SK-MEL-5 (cell line): ENCODE measurements around the gene C16orf92. TPM values are rescaled to one million over a fixed set of nuclear protein-coding genes. Genes with fewer than 3 reads are reported as not detected.
A peak's percentile ranks its signal among the peaks of the same experiment; 100 is the strongest.

Experiments
- DNase-seq: peaks from one replicate; pipeline ENCODE4 v3.0.0-alpha.2; 2016; ENCODE audit warnings: low read depth, low spot score
- in situ Hi-C: cut with HindIII; loops from 2 replicates; pipeline ENCODE4 v1.10.0; 2016; ENCODE audit warnings: low sequenced_read_pairs, high pct_unique_total_duplicates, low pct_unique_long_range_greater_than_20kb
- polyA plus RNA-seq, 2 experiments: library from polyadenylated mRNA; depleted of rRNA; stranded (reverse); fragments of >200 nt; gene quantifications; 2 replicates each; pipeline ENCODE4 v1.2.3, GENCODE V29; 2015
- total RNA-seq: library from RNA; depleted of rRNA; stranded (reverse); fragments of >200 nt; shearing (Covaris generic); gene quantifications from 2 replicates; pipeline ENCODE4 v1.2.3, GENCODE V29; 2014; rRNA removed

C16orf92 gene, protein sequence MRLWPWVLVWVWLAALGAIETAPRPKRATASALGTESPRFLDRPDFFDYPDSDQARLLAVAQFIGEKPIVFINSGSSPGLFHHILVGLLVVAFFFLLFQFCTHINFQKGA
- not detected in 2 replicates for total RNA-seq
- not detected in 2 replicates for polyA plus RNA-seq (2015; cell fraction: cytosol; rRNA removed)
- polyA plus RNA-seq (2015; cell fraction: nucleus; rRNA removed): not detected in 2 replicates

- in situ Hi-C loops: no loop called here
- no peak for DNase-seq
These were observed at the start of gene C16orf92 for GRCh38 chr16:30022887-30023286. C16orf92 (plus strand) TSS chr16:30023198; CDS start chr16:30023341, 143 bp downstream.

DNA sequence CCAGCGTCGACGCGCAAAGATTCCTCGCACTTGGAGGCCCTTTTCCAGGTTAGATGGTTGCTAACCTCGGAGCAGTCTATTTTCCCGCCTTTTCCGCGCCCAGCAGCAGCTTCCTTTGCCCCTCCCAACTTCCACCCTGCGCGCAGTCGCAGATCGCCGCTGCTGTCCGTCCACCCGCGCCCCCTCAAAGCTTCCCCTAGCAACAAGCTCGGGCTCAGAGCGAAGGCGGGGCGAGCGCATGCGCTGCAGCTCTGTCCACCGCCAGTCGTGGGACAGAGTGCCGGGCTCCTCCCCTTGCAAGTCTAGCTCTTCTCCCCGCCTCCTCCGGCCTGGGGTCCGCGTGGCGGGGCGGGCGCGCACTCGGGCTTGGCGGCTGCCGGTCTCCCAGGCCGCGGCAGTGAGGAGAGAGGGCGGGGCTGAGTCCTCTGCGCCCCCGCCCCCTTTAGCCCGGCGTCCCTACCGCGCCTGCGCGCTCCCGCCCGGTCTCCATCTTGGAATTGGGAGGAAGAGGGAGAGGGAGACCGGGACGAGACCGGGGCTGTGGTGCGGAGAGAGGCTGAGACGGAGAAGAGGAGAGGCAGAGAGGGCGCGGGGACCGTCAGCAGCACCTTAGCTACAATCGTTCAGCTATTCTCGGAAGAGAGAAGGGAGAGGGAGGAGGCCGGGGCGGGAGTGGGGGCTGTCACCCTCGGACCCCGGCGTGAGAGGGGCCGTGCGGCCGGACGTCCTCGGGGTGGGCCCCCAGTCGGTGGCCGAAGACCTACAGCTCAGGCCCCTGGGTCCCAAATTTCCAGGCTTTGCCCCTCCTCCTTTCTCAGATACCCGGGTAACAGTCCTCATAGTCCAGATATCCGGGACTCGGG, 49.4 kb upstream of the C16orf92 start, which contains the start of gene TAOK2:
TAOK2 (plus strand) TSS at position 485 of the 863 bp plus-strand sequence. CDS start 3,905 bp downstream, outside the sequence.
- in situ Hi-C loops: no loop called here
- DNase-seq: peak; percentile 98

DNA sequence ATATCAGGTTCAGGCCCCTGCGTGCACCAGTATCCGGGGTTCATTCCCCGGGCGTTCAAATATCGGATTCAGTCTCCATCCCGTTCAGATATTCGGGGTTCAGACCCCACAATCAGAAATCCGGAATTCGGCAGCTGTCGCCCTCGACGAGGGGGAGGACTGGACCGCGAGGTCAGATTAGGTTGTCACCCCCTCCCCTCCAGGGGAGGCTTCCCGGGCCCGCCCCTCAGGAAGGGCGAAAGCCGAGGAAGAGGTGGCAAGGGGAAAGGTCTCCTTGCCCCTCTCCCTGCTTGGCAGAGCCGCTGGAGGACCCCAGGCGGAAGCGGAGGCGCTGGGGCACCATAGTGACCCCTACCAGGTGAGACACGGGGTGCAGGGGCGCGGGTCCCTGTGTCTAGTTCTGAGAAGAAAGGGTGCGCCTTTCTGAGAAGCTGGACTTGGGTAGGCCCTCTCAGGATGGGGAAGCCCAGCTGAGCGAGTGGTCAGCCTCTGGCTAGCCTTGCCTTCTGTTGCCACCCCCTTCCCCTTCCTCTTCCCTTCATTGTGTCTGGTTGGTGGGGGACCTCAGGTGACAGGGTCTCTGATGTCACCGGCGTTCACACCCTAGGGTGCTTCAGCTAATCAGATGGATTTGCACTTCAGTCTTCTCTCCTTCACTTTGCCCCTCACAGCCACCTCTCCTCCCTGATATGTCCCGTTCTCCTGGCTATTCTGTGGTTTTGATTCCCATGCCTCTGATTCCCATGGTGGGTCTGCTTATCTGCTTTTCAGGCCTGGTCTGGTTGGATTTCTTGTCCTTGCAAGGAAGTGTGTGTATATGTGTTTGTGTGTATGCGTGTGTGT, 48.5 kb upstream of the C16orf92 start:
- peak; percentile 2 for DNase-seq

GRCh38 chr16:29975134-29975538, 47.9 kb upstream of the C16orf92 start:
- in situ Hi-C loops: no loop called here
- no peak for DNase-seq

More for the DNA sequence above, 48.5 kb upstream of the C16orf92 start:
- in situ Hi-C loops: no loop called here

DNA sequence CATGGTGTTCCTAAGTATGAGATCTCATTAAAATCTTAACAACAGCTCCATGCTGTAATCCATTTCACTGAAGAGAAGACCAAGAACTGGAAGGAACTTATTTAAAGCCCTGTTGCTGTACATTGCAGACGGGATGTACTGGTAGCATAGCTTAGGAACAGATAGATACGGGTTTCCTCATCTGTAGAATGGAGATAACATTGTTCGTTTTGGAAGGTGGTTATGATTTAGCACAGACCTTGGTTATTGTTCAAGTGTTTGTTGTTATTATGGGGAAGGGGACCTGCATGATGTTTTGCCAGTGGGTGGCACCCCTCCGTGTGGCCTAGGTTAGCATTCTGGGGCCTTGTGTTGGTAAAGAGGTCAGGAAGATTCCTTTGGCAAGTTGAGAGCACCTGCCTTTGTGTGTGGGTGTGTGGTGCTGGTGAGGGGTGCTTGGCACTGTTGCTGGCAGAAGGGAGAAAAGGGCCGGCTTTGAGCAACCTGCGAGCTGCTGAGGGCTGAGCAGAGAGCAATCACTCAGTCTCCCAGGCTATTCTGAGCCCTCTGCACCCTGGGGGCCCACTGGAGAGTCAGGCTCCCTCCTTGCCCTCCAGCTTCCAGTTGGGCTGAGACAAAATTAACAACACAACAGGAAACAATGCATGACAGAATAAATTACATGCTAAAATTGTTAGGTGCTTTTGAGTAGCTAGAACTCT, 47.0 kb upstream of the C16orf92 start:
- in situ Hi-C loops: no loop called here
- no peak for DNase-seq

DNA sequence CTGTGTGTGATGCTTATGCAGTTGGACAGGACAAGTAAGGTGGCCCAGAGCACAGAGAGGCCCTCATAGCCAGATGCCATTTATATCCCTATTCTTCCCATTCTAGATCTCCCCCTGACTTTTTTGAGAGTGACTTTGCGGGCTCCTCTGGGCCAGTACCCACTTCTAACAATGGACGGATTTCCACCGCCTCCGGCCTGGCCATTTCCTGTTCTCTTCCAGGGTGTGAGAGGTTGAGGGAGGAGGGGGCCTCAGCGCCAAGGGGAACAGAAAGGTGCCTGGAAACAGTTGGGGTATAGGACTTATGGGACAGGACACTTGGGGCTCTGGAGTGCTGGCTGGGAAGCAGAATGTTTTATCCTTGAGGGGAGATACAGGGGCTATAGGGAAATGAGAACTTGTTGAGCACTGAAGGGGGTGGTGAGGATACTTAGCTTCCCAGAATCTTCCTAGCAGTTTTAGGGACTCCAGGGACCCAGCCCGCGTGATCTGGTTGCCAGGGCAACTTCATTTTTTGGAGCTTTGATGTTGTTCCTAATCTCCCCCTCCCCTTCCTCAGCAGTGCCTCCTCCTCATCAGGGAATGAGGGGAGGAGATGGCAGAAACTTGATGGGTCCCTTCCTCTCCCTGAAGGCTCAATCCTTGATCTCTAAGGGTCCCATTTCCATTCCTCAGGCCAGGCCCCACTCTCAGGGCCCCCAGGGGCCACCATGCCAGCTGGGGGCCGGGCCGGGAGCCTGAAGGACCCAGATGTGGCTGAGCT, 45.8 kb upstream of the C16orf92 start:
- DNase-seq: no peak
- in situ Hi-C loops: no loop called here

- DNase-seq: no peak
- in situ Hi-C loops: no loop called here
These were observed 44.9 kb upstream of the C16orf92 start for GRCh38 chr16:29978081-29978480.

GRCh38 chr16:29978564-29979270, 44.3 kb upstream of the C16orf92 start:
- in situ Hi-C loops: no loop called here
- no peak for DNase-seq

GRCh38 chr16:29982560-29983419, 40.2 kb upstream of the C16orf92 start:
- DNase-seq: no peak
- in situ Hi-C loops: no loop called here

- DNase-seq: no peak
- in situ Hi-C loops: no loop called here
These were observed 39.4 kb upstream of the C16orf92 start for GRCh38 chr16:29983420-29984136.

DNA sequence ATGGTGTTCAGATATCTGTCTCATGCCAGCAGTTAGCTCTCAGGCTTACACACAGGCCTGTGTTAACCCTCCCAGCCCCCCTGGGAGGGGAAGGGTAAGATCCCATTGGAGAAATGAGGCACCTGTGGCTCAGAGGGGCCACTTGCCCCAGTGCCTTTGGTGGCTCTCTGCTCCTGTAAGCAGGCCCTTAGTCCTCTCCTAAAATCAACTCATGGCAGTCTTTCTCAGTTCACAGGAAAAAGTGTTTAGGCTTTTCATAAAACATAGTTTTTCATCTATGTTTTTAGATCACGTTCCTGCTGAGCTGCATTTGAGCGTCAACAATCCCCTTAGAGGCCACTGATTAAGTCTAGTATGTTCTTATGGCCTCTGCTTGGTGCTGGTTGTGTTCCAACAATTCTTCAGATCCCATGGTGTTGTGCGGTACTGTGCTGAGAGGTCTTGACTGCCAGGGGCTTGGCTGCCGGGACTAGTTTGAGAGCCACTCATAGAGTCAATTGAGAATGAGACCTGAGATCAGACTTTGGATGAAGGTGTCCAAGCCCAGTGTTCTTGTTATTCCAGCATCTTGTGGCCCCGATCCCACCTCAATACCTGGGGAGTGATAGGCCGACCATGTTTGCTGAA, 38.7 kb upstream of the C16orf92 start:
- in situ Hi-C loops: no loop called here
- DNase-seq: no peak

DNA sequence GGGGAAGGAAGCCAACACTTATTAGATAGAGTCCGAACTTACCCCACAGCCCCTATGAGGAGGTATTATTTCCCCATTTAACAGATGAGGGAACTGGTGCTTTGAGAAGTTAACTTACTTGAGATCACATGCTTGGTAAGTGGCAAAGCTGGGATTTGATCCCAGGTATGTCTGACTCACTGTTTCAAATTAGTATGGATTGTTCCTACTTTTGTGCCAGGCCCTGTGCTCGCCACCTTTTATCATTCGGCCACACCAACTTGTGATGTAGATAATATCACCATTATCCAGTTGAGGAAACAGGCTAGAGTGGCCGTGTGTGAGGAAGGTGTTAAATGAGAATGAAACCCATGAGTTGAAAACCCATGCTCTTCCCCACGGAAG, 38.2 kb upstream of the C16orf92 start:
- DNase-seq: no peak
- in situ Hi-C loops: no loop called here

DNA sequence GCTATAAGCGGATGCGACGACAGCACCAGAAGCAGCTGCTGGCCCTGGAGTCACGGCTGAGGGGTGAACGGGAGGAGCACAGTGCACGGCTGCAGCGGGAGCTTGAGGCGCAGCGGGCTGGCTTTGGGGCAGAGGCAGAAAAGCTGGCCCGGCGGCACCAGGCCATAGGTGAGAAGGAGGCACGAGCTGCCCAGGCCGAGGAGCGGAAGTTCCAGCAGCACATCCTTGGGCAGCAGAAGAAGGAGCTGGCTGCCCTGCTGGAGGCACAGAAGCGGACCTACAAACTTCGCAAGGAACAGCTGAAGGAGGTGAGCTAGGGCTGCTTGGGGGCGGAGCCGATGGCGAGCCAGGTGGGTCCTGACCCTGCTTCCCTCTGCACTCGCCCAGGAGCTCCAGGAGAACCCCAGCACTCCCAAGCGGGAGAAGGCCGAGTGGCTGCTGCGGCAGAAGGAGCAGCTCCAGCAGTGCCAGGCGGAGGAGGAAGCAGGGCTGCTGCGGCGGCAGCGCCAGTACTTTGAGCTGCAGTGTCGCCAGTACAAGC, 37.7 kb upstream of the C16orf92 start:
- in situ Hi-C loops: no loop called here
- DNase-seq: no peak

DNA sequence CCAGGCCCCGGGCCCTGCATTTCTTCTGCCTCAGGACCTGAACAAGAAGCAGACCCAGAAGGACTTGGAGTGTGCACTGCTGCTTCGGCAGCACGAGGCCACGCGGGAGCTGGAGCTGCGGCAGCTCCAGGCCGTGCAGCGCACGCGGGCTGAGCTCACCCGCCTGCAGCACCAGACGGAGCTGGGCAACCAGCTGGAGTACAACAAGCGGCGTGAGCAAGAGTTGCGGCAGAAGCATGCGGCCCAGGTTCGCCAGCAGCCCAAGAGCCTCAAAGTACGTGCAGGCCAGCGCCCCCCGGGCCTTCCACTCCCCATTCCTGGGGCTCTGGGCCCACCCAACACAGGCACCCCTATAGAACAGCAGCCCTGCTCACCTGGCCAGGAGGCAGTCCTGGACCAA, 36.8 kb upstream of the C16orf92 start:
- DNase-seq: no peak
- in situ Hi-C loops: no loop called here
